ENCODE results near the gene EBF3.

The EBF3 gene

GRCh38 chr10:129852829-129853561 lies 111.1 kb downstream of the EBF3 start:
- no peak for DNase-seq (ENCODE audit: low spot score)

GRCh38 chr10:129851941-129852640 lies 112.0 kb downstream of the EBF3 start:
- DNase-seq (ENCODE audit: low spot score) = no peak

- no peak for DNase-seq (ENCODE audit: low spot score)
These were observed 113.3 kb downstream of the EBF3 start for GRCh38 chr10:129850790-129851189.

GRCh38 chr10:129850316-129850715 lies 113.8 kb downstream of the EBF3 start:
- no peak for DNase-seq (ENCODE audit: low spot score)

- DNase-seq (ENCODE audit: low spot score) = no peak
These were observed 114.2 kb downstream of the EBF3 start for GRCh38 chr10:129849853-129850252.

- DNase-seq (ENCODE audit: low spot score) = no peak
These were observed 114.7 kb downstream of the EBF3 start for GRCh38 chr10:129849452-129849750.

- DNase-seq (ENCODE audit: low spot score) = no peak
These were observed 115.2 kb downstream of the EBF3 start for GRCh38 chr10:129848696-129849451.

- no peak for DNase-seq (ENCODE audit: low spot score)
These were observed 116.2 kb downstream of the EBF3 start for GRCh38 chr10:129847741-129848483.

GRCh38 chr10:129846991-129847391 lies 117.1 kb downstream of the EBF3 start:
- DNase-seq (ENCODE audit: low spot score) = peak; percentile 39

- no peak for DNase-seq (ENCODE audit: low spot score)
These were observed 118.8 kb downstream of the EBF3 start for GRCh38 chr10:129845111-129845753.

- DNase-seq (ENCODE audit: low spot score) = peak; percentile 37
These were observed 119.8 kb downstream of the EBF3 start for GRCh38 chr10:129844216-129844766.

GRCh38 chr10:129843702-129844101 lies 120.4 kb downstream of the EBF3 start:
- peak; percentile 14 for DNase-seq (ENCODE audit: low spot score)

- DNase-seq (ENCODE audit: low spot score) = no peak
These were observed 120.9 kb downstream of the EBF3 start for GRCh38 chr10:129843131-129843541.

GRCh38 chr10:129842031-129842430 lies 122.0 kb downstream of the EBF3 start:
- peak; percentile 25 for DNase-seq (ENCODE audit: low spot score)

- peak; percentile 28 for DNase-seq (ENCODE audit: low spot score)
These were observed 122.5 kb downstream of the EBF3 start for GRCh38 chr10:129841590-129841989.

GRCh38 chr10:129841071-129841470 lies 123.0 kb downstream of the EBF3 start:
- peak; percentile 13 for DNase-seq (ENCODE audit: low spot score)

- DNase-seq (ENCODE audit: low spot score) = peak; percentile 34
These were observed 123.9 kb downstream of the EBF3 start for GRCh38 chr10:129840196-129840590.

- DNase-seq (ENCODE audit: low spot score) = peak; percentile 29
These were observed 124.5 kb downstream of the EBF3 start for GRCh38 chr10:129839285-129840195.

GRCh38 chr10:129838794-129839193 lies 125.3 kb downstream of the EBF3 start:
- DNase-seq (ENCODE audit: low spot score) = peak; percentile 27

GRCh38 chr10:129837909-129838582 lies 126.0 kb downstream of the EBF3 start:
- peak; percentile 36 for DNase-seq (ENCODE audit: low spot score)
